Stimulated activated effector memory CD8-positive, alpha-beta T cell treated with anti-CD3 and anti-CD28 coated beads, Interleukin-12 subunit alpha, Interleukin-12 subunit beta, amount 100 ng/mL, for 72 hours (primary cell): Measurements from ENCODE around the gene MBTPS1.
A peak's percentile ranks its signal among the peaks of the same experiment; 100 is the strongest.

ENCODE experiments used
- ATAC-seq: fragments of 150-1000 bp; cut with Tn5 transposase; 2 replicates; pipeline ENCODE4 v1.10.0; 2021
- DNase-seq, 2 donors: peaks; one replicate each; pipeline ENCODE4 v3.0.0; 2021 to 2022; ENCODE audit warnings: low spot score in 2 of 2
- H3K27ac Mint-ChIP-seq: one replicate; pipeline ENCODE4 v1.8.0; 2022; ENCODE audit warnings: mild to moderate bottlenecking, mixed read lengths
- H3K36me3 Mint-ChIP-seq: one replicate; pipeline ENCODE4 v1.8.0; 2022; ENCODE audit warnings: mild to moderate bottlenecking, mixed read lengths
- H3K4me1 Mint-ChIP-seq: one replicate; pipeline ENCODE4 v1.8.0; 2022; ENCODE audit warnings: mixed read lengths
- H3K4me3 Mint-ChIP-seq: one replicate; pipeline ENCODE4 v1.8.0; 2022; ENCODE audit warnings: mild to moderate bottlenecking, mixed read lengths
- H3K9me3 Mint-ChIP-seq: one replicate; pipeline ENCODE4 v1.8.0; 2022; ENCODE audit warnings: mixed read lengths

MBTPS1 gene

GRCh38 chr16:84036131-84036530 lies 80.6 kb downstream of the MBTPS1 start:
- ATAC-seq (no peak), DNase-seq (no peak)
- H3K9me3 Mint-ChIP-seq, result no peaks in the 10 kb centered on the region
- H3K4me3 Mint-ChIP-seq, result no peak overlapping the region
- no peaks in the 10 kb centered on the region for H3K4me1 Mint-ChIP-seq
- no peak overlapping the region for H3K27ac Mint-ChIP-seq
- H3K36me3 Mint-ChIP-seq, result no peaks in the 10 kb centered on the region

- DNase-seq, result no peak
- H3K4me1 Mint-ChIP-seq, result peaks cover 4% of the 10 kb centered on the region
- ATAC-seq, result no peak
- H3K27ac Mint-ChIP-seq, result no peak overlapping the region
- H3K4me3 Mint-ChIP-seq, result no peak overlapping the region
- H3K9me3 Mint-ChIP-seq, result no peaks in the 10 kb centered on the region
- H3K36me3 Mint-ChIP-seq, result no peaks in the 10 kb centered on the region
Observed at GRCh38 chr16:84034516-84034915, 82.2 kb downstream of the MBTPS1 start.

- no peak overlapping the region for H3K4me3 Mint-ChIP-seq
- no peaks in the 10 kb centered on the region for H3K9me3 Mint-ChIP-seq
- H3K4me1 Mint-ChIP-seq, result peaks cover 9% of the 10 kb centered on the region
- no peak for DNase-seq
- ATAC-seq, result no peak
- no peak overlapping the region for H3K27ac Mint-ChIP-seq
- no peaks in the 10 kb centered on the region for H3K36me3 Mint-ChIP-seq
Observed at GRCh38 chr16:84033251-84034195, 83.2 kb downstream of the MBTPS1 start.

- Mint-ChIP-seq H3K4me3 (no peak overlapping the region), H3K36me3 (no peaks in the 10 kb centered on the region), H3K9me3 (no peaks in the 10 kb centered on the region), H3K4me1 (peaks cover 9% of the 10 kb centered on the region), H3K27ac (no peak overlapping the region)
- ATAC-seq (no peak), DNase-seq (no peak)
Observed at GRCh38 chr16:84032458-84033178, 84.1 kb downstream of the MBTPS1 start.

- no peaks in the 10 kb centered on the region for H3K9me3 Mint-ChIP-seq
- H3K4me3 Mint-ChIP-seq, result no peak overlapping the region
- DNase-seq, result no peak
- peaks cover 9% of the 10 kb centered on the region for H3K4me1 Mint-ChIP-seq
- no peak overlapping the region for H3K27ac Mint-ChIP-seq
- H3K36me3 Mint-ChIP-seq, result no peaks in the 10 kb centered on the region
- ATAC-seq, result peak; percentile 27
Observed at GRCh38 chr16:84031556-84031955, 85.2 kb downstream of the MBTPS1 start.

GRCh38 chr16:84029297-84030047 lies 87.3 kb downstream of the MBTPS1 start:
- ATAC-seq (no peak), DNase-seq (no peak)
- Mint-ChIP-seq H3K36me3 (no peaks in the 10 kb centered on the region), H3K27ac (no peak overlapping the region), H3K4me1 (peaks cover 9% of the 10 kb centered on the region), H3K4me3 (no peak overlapping the region), H3K9me3 (no peaks in the 10 kb centered on the region)

- Mint-ChIP-seq H3K9me3 (no peaks in the 10 kb centered on the region), H3K27ac (no peak overlapping the region), H3K4me1 (peaks cover 9% of the 10 kb centered on the region), H3K4me3 (no peak overlapping the region), H3K36me3 (no peaks in the 10 kb centered on the region)
- DNase-seq (no peak), ATAC-seq (no peak)
Observed at GRCh38 chr16:84027625-84028024, 89.1 kb downstream of the MBTPS1 start.

- no peak overlapping the region for H3K4me3 Mint-ChIP-seq
- no peaks in the 10 kb centered on the region for H3K36me3 Mint-ChIP-seq
- H3K27ac Mint-ChIP-seq, result no peak overlapping the region
- DNase-seq (no peak), ATAC-seq (no peak)
- H3K9me3 Mint-ChIP-seq, result peaks cover under 1% of the 10 kb centered on the region
- H3K4me1 Mint-ChIP-seq, result peaks cover 9% of the 10 kb centered on the region
Observed at GRCh38 chr16:84026606-84027005, 90.1 kb downstream of the MBTPS1 start.

GRCh38 chr16:84024854-84025253 lies 91.9 kb downstream of the MBTPS1 start:
- Mint-ChIP-seq H3K4me1 (peaks cover 8% of the 10 kb centered on the region), H3K27ac (no peak overlapping the region), H3K4me3 (no peak overlapping the region), H3K9me3 (peaks cover 7% of the 10 kb centered on the region), H3K36me3 (no peaks in the 10 kb centered on the region)
- no peak for ATAC-seq
- DNase-seq, result no peak

- no peak for DNase-seq
- Mint-ChIP-seq H3K9me3 (peaks cover 11% of the 10 kb centered on the region), H3K27ac (no peak overlapping the region), H3K4me3 (no peak overlapping the region), H3K4me1 (no peaks in the 10 kb centered on the region), H3K36me3 (no peaks in the 10 kb centered on the region)
- no peak for ATAC-seq
Observed at GRCh38 chr16:84022644-84023043, 94.1 kb downstream of the MBTPS1 start.

- ATAC-seq (no peak), DNase-seq (no peak)
- no peaks in the 10 kb centered on the region for H3K4me1 Mint-ChIP-seq
- H3K4me3 Mint-ChIP-seq, result no peak overlapping the region
- H3K27ac Mint-ChIP-seq, result no peak overlapping the region
- peaks cover 11% of the 10 kb centered on the region for H3K9me3 Mint-ChIP-seq
- no peaks in the 10 kb centered on the region for H3K36me3 Mint-ChIP-seq
Observed at GRCh38 chr16:84021488-84021887, 95.3 kb downstream of the MBTPS1 start.

GRCh38 chr16:84020353-84020752 lies 96.4 kb downstream of the MBTPS1 start:
- Mint-ChIP-seq H3K9me3 (peaks cover 11% of the 10 kb centered on the region), H3K4me3 (no peak overlapping the region), H3K27ac (no peak overlapping the region), H3K36me3 (no peaks in the 10 kb centered on the region), H3K4me1 (no peaks in the 10 kb centered on the region)
- ATAC-seq (no peak), DNase-seq (no peak)

- Mint-ChIP-seq H3K4me1 (peaks cover 10% of the 10 kb centered on the region), H3K36me3 (no peaks in the 10 kb centered on the region), H3K4me3 (no peak overlapping the region), H3K9me3 (peaks cover 16% of the 10 kb centered on the region), H3K27ac (no peak overlapping the region)
- DNase-seq, result no peak
- ATAC-seq, result no peak
Observed at GRCh38 chr16:84018710-84019109, 98.0 kb downstream of the MBTPS1 start.

- peaks cover 10% of the 10 kb centered on the region for H3K4me1 Mint-ChIP-seq
- peaks cover 14% of the 10 kb centered on the region for H3K9me3 Mint-ChIP-seq
- no peak overlapping the region for H3K27ac Mint-ChIP-seq
- DNase-seq (no peak), ATAC-seq (no peak)
- H3K4me3 Mint-ChIP-seq, result no peak overlapping the region
- H3K36me3 Mint-ChIP-seq, result no peaks in the 10 kb centered on the region
Observed at GRCh38 chr16:84016477-84016876, 100.3 kb downstream of the MBTPS1 start.

GRCh38 chr16:84015399-84015798 lies 101.3 kb downstream of the MBTPS1 start:
- Mint-ChIP-seq H3K27ac (no peak overlapping the region), H3K4me1 (peaks cover 10% of the 10 kb centered on the region), H3K4me3 (no peak overlapping the region), H3K9me3 (peaks cover 9% of the 10 kb centered on the region), H3K36me3 (no peaks in the 10 kb centered on the region)
- ATAC-seq, result no peak
- no peak for DNase-seq
